BJ (cell line): ENCODE measurements around the gene APCS. TPM values are rescaled to one million over a fixed set of nuclear protein-coding genes. Genes with fewer than 3 reads are reported as not detected.

Source experiments
- CTCF ChIA-PET: fragments of 350-600 bp; formaldehyde crosslinking; extraction: SDS; loops from one replicate; lab custom pipeline; 2021; ENCODE audit warnings: antibody characterized with exemption, inconsistent platforms; lab: Yijun Ruan, JAX
- POLR2A ChIA-PET: fragments of 300-600 bp; sonication (Branson Sonifier 250); formaldehyde crosslinking; extraction: SDS; loops from one replicate; lab custom pipeline; 2021; ENCODE audit warnings: antibody characterized with exemption; lab: Charles Lee
- DNase-seq: peaks from one replicate; pipeline ENCODE4 v3.0.0-alpha.2; 2011; ENCODE audit warnings: low read depth
- H3K27me3 ChIP-seq: 2 replicates; pipeline ENCODE4 v1.6.0; 2011; ENCODE audit warnings: low read length; ENCODE audit not compliant: control insufficient read depth, insufficient read depth
- H3K36me3 ChIP-seq: 2 replicates; pipeline ENCODE4 v1.5.1; 2011; ENCODE audit warnings: low read length; ENCODE audit not compliant: control insufficient read depth, insufficient read depth
- H3K4me3 ChIP-seq: 2 replicates; pipeline ENCODE4 v1.5.1; 2011; ENCODE audit warnings: low read depth, mild to moderate bottlenecking, control low read depth, low read length
- CTCF ChIP-seq: IDR thresholded peaks from 2 replicates; pipeline ENCODE4 v1.5.1; 2011; ENCODE audit warnings: low read depth, mild to moderate bottlenecking, control low read depth, inconsistent platforms, low read length, moderate library complexity; ENCODE audit not compliant: insufficient read depth
- polyA minus RNA-seq: library from RNA; depleted of rRNA, polyadenylated mRNA; stranded (reverse); fragments of >200 nt; gene quantifications from 2 replicates; pipeline ENCODE4 v1.2.3, GENCODE V29; 2011; rRNA and poly(A)+ RNA removed
- polyA plus RNA-seq: library from polyadenylated mRNA; depleted of rRNA; stranded (reverse); fragments of >200 nt; gene quantifications from 2 replicates; pipeline ENCODE4 v1.2.3, GENCODE V29; 2011; rRNA removed

Gene APCS, protein sequence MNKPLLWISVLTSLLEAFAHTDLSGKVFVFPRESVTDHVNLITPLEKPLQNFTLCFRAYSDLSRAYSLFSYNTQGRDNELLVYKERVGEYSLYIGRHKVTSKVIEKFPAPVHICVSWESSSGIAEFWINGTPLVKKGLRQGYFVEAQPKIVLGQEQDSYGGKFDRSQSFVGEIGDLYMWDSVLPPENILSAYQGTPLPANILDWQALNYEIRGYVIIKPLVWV
- polyA plus RNA-seq = not detected in 2 replicates
- not detected in 2 replicates for polyA minus RNA-seq

DNA sequence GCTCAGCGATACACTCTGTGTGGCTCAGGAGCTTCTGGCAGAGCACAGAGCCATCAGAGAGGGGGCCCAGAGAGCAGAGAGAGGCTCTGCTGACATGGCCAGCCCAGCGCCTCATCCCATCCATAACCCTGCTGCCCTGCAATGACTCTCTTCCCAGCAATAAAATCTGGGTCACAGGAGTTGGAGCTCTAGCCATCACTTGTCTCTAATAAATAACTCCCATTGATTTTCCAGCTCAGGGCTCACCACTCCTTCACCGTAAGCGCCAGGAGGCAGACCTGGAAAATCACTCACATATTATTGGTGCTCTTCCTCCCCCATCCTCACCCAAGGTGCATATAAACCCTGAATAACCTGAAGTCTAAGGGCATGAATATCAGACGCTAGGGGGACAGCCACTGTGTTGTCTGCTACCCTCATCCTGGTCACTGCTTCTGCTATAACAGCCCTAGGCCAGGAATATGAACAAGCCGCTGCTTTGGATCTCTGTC is at the start of gene APCS:
Gene APCS (plus strand): TSS at position 366 of the 491 bp plus-strand sequence. CDS start 96 bp downstream, at position 462.
- Histone ChIP-seq H3K27me3 (no peaks in the 10 kb centered on the region; the same call in 1 of the 2 replicates), H3K4me3 (no peak within 1 kb of the TSS), H3K36me3 (no peaks in the 10 kb centered on the region)
- POLR2A ChIA-PET = no interaction called here
- no peak for TF ChIP-seq CTCF
- CTCF ChIA-PET = interaction anchor here (0.8 kb wide), 2 partner anchors 10 to 25 kb away, joined by 3 to 4 read pairs; no protein-coding TSS in a partner anchor
- DNase-seq = no peak

DNA sequence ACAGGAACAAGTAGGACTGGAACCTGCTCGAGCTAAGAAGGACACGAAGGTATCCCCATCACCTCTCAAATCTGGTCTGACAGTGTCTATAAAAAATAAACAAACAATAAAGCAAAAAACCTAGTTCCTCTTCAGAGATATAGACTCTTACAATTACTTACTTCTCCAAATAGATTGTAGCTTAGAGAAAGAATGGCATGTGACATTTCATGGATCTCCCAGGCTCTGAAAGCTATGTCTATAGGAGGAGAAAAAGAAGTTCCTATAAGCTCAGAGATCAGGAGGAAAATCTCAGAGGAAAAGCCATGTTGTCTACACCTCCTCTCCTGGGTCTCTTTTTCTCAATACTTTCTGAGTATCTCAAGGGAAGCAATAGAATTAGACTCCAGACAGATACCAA is 39.5 kb upstream of the APCS start:
- DNase-seq = no peak
- Histone ChIP-seq H3K36me3 (no peaks in the 10 kb centered on the region), H3K27me3 (no peaks in the 10 kb centered on the region), H3K4me3 (no peak overlapping the region)
- TF ChIP-seq CTCF = no peak
- CTCF ChIA-PET = no interaction called here
- POLR2A ChIA-PET = no interaction called here

- ChIA-PET CTCF (interaction anchor here (1.3 kb wide), 1 partner anchor 10 kb away, joined by 3 read pairs; no protein-coding TSS in a partner anchor), POLR2A (no interaction called here)
- no peak for DNase-seq
- H3K4me3 ChIP-seq = no peak overlapping the region
- H3K36me3 ChIP-seq = no peaks in the 10 kb centered on the region
- no peaks in the 10 kb centered on the region for H3K27me3 ChIP-seq
- no peak for TF ChIP-seq CTCF
These were observed 33.4 kb upstream of the APCS start for GRCh38 chr1:159554261-159554660.

DNA sequence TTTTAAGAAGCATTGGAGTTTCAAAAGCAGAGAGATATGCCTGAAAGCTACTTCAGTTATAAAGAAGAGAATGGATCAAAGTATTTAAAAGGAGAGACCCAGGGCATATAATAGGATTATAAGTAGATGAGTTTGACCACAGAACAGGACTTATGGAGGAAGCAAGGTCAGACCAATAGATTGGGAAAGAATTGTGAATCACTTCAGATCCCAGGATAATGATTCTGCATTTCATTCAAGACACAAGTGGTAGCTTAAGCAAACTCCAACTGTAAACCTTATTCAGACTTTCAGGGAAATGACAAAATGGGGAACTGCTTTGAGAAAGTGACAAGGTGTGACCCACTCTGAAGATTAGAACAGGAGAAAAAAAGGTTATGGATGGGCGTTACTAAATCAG is 32.9 kb upstream of the APCS start:
- no peaks in the 10 kb centered on the region for H3K27me3 ChIP-seq
- ChIA-PET CTCF (interaction anchor here (1.3 kb wide), 1 partner anchor 10 kb away, joined by 3 read pairs; no protein-coding TSS in a partner anchor), POLR2A (no interaction called here)
- H3K4me3 ChIP-seq = no peak overlapping the region
- no peak for DNase-seq
- no peak for TF ChIP-seq CTCF
- H3K36me3 ChIP-seq = no peaks in the 10 kb centered on the region

DNA sequence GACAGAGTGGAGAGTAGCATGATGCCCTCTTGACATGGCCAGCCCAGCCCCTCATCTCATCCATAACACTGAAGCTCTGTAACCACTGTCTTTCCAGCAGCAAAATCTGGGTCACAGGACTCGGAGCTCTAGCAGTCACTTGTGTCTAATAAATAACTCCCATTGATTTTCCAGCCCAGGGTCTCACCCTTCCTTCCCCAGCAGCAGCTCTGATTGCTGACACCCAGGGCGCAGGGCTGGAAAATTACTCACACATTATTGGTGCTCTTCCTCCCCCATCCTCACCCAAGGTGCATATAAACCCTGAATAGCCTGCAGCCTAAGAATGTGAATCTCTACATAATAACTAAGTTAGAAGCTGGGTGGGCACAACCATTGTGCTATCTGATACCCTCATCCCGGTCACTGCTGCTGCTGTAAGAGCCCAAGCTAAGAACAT is 30.7 kb upstream of the APCS start:
- ChIA-PET POLR2A (no interaction called here), CTCF (no interaction called here)
- Histone ChIP-seq H3K27me3 (no peaks in the 10 kb centered on the region), H3K4me3 (no peak overlapping the region), H3K36me3 (no peaks in the 10 kb centered on the region)
- DNase-seq = no peak
- no peak for TF ChIP-seq CTCF
